Measurements from ENCODE around the gene PANX1.
A peak's percentile ranks its signal among the peaks of the same experiment; 100 is the strongest.
"Not testable (repeated sequence)": the region's sequence is repeated elsewhere in the genome, so short reads cannot be mapped to it uniquely, and the experiment has no call there.

Gene PANX1, protein sequence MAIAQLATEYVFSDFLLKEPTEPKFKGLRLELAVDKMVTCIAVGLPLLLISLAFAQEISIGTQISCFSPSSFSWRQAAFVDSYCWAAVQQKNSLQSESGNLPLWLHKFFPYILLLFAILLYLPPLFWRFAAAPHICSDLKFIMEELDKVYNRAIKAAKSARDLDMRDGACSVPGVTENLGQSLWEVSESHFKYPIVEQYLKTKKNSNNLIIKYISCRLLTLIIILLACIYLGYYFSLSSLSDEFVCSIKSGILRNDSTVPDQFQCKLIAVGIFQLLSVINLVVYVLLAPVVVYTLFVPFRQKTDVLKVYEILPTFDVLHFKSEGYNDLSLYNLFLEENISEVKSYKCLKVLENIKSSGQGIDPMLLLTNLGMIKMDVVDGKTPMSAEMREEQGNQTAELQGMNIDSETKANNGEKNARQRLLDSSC

DNA sequence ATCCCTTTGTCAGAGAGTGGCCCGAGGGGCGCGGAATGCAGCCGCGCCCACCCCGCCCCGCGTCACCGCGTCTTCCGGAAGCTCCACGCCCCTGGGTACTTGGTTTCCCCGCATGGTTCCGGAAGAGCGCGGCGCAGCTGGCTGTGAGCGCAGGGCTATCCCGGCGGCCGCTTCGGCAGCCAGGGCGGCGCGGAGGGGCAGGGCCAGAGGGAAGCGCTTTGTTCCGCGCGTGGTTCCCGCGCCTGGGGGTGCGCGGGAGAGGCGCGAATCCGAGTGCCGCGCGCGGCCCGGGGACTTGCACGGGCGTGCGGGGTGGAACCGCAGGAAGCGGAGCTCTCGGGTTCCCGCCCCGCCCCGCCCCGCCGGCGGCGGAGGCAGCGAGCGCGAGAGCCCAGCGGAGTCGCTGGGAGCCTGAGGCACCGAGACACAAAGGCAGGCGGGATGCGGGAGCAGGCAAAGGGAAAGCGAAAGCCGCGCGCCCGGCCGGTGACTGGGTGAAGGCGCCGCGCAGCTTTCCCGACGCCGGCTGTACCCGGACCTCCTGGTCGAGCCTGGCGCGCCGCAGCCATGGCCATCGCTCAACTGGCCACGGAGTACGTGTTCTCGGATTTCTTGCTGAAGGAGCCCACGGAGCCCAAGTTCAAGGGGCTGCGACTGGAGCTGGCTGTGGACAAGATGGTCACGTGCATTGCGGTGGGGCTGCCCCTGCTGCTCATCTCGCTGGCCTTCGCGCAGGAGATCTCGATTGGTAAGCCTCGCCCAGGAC is at the start of gene PANX1:
Gene PANX1 (plus strand): TSS at position 96 of the 766 bp plus-strand sequence. CDS start 472 bp downstream, at position 568.
- DNase-seq: peak; percentile 71

DNA sequence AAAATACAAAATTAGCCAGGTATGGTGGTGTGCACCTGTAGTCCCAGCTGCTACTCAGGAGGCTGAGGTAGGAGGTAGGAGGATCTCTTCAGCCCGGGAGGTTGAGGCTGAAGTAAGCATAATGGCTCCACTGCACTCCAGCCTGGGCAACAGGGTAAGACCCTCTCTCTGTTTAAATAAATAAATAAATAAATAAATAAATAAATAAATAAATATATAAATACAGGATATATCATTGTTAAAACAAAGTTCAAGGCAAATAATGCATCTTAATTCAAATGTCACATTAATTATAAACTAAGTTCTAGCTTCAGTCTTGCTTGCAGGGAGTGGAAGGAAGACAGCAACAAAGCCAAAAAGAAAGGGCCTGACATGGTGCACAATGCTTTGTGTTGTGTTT is 44.5 kb upstream of the PANX1 start:
- DNase-seq: no peak

DNA sequence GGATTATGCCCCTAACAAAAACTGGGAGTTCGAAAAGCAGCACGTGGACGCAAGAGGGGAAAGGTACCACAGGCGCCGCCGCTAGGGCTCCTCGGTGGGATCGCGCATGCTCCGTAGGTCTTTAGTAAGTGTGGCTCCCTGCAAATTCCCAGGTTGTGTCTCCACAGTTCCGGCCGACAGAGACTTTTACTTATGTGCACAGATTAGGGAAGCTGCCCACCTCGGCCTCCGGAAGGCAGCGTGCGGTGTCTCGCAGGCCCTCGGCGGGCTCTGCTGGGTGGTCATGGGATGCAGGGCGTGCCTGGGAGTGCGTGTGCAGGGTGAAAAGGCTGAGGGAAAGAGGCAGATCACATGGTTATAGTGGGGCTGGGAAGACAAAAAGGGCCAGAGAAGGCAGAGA is 39.7 kb upstream of the PANX1 start:
- no peak for DNase-seq

DNA sequence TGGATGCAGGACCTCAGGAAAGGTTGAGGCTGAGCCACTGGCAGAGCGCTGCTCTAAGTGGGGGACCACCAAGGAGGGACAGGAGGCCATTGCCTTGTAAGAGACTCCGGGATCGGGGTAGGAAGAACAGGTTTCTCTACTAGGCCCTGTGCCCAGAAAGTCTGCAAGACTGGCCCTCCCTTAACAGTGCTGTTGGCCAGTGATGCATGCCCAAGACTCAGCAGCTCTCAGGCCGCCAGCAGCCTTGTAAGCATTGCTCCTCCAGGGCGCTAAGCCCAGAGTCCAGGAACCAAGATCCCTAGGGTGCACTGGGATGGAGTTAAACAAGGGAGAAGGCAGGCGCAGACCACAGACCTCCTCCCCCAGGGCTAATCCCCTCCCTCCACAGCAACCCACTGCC is 39.3 kb upstream of the PANX1 start:
- no peak for DNase-seq

DNA sequence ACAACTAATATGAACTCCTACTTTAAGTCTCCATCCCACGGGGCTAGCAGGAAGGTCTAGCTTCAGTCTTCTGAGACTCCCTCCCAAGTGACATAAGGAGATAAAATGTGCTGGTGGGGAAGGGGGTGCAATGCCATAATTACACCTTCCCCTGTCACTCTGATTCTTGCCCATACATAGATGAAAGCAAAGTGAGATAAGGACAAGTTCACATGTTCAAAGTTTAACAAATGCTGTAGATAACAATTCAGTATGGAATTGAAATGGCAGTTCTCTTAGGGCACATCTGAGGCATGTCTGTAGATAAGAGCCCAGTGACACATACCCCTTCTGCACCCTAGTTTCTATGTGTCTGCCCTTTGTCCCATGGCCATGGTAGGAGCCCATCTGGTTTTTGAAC is 38.2 kb upstream of the PANX1 start:
- DNase-seq: no peak

DNA sequence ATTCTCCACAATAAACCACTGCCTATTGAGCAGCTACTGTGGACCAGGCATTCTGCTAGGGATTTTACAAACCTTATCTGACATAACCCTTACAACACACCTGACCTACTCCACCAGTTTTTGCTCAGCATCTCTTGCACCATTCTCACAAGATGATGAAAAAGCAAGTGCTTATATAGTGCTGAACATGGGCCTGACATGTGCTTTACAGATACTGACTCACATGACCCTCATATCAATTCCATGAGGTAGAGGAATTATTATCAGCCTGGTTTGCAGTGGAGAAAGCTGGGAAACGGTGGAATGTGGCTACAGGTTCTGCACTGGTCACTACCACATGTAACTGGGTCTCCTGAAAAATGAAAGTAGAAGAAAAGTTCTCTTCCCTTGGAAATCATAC is 37.5 kb upstream of the PANX1 start:
- DNase-seq: no peak

DNA sequence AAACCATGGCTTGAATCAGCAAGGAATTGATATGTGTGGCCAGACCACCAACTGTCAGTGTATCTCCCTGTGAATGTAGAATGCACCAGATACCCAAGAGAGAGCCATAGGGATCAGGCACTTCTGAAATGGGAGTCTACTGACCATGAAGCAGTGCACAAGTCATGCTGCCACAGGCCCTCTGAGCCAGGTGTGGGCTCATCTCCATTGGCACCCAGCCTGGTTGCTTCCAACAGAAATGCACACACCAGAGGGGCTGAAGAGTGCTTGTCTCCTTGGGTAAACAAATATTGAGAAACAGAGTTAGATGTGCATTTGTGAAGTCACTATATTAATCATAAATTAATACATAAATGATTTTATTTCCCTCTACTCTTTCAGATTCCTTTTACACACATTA is 28.4 kb upstream of the PANX1 start:
- peak; percentile 94 for DNase-seq

DNA sequence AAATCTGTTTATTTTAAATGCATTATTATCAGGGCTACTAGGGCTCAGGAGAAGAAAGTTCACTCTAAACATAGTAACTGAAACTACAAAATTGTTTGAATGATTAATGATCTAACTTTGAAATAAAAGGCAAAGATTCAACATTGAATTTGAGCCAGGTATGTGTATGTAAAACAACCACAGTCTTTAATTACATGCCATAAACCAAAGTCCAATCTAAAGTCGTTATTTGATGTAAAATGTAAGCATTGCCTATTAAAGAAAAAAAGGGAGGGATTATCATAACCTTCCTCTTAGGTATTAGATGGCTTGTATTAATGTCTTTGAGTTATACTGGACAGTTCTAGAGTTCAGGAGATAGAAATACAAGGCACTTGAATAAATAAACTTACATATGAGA is 25.2 kb upstream of the PANX1 start:
- DNase-seq: no peak

DNA sequence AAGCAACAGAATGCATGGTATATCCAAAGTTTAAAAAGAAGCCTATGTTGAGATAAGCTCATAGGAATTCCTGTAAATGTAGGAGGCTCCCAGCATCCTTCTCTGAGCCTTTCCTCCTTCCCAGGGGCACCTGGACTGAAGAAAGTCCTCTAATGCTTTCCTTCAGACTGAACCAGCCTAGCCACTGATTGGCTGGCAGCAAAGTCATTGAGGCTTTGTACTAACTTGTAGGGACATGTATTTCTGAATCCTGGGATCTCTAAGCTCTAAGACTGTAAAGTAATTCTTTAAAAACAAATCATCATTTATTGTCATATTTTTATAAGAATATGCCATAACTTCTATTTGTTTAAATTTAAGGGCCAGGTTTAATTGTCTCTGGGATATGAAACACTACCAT is 23.9 kb upstream of the PANX1 start:
- DNase-seq: no peak

DNA sequence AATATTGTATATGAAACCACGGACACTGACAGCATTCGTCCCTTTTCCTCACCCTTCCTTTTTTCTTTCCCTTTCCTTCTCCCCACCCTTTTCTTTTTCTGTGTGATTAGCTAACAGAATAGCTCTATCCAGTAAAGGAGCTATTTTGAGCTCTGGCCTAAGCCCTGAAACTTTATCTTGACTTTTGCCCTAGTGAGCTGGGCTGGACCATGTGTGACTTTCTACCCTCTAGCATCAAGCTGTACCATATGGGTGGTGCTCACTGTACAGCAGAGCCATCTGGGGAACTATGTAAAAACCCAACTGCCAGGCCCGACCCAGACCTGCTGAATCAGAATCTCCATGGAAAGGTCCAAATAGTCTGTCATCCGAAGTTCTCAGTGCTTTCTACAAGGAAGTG is 21.9 kb upstream of the PANX1 start:
- no peak for DNase-seq

DNA sequence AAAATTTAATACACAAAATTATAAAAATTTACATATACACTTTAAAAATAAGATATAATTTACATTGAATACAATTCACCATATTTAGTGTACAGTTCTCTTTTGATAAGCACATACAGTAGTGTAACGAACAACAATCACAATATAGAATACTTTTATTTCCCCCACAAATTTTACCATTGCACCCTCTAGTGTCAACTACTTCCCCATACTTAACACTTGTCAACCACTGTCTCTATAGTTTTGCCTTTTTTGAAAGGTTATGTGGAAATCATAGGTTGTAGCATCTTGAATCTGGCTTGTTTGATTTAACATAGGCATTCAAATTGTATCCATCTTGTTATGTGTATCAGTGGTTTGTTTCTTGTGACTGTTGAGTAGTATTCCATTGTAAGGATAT is 21.3 kb upstream of the PANX1 start:
- no peak for DNase-seq

DNA sequence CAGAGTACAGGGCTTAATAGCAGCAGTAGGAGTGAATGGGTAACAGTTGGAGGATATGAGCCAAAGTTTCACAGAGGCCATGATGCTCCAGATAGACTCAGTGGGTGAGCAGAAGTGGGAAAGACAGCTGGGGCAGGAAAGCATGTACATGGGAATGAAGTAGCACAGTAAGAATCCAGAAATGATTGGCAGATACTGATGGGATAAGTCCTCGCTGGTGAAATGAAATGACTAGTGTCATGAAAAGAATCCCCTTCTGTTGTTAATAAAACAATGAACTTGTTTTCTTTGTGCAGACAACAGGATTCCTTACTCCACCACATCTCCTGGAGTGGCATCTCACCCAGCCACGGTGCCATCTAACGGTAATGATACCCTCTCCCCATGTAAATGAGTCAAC is 17.4 kb upstream of the PANX1 start:
- DNase-seq: no peak

DNA sequence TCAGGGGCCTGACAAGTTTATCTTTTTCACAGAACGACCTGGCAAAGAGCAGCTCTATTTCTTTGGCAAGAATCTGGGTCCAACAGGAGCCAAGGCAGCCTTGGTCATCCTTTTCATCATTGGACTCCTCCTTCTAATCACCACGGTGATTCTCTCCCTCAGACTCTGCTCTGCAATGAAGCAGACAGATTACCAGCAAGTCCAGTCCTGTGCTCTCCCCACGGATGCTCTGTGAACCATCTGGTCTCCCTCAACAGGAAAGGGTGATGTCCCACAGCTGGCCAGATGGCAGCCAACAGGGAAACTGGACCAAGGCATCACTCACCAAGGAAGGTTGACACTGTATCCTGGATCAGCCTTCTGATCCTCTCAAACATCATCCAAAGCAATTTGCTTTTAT is 17.0 kb upstream of the PANX1 start:
- DNase-seq: no peak

DNA sequence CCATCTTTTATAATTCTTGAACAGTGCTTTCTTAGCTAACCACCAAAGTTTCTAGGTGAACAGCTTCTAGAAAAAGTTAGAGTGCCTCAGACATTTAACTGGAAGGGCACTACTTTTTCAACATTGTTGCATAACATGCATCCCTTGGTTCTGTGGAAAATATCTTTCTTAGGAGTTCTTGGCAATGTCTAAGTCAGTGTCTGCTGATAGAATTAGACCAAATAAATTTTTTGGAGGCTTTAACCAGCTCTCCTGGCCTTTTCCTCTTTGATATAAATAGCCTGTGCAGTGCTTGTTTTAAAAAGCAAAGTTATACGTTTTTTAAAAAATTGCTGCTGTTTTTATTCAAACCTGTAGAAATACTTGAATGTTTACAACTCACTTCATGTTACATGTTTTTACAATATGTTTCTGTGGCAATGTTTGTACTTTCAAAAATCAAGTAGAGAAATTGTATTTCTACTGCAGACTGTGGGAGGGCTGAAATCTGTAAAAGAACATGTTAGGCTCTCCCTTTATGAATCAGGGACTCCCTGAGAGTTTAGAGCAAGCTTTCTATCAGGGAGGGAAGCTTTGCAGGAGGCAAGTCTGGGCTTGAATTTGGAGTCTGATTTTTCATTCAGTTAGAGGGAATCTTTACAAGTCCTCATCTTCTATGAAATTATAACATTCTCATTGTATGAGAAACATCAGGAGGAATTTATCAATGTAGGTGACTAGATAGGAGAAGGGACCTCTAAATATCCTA is 16.3 kb upstream of the PANX1 start:
- DNase-seq: no peak

DNA sequence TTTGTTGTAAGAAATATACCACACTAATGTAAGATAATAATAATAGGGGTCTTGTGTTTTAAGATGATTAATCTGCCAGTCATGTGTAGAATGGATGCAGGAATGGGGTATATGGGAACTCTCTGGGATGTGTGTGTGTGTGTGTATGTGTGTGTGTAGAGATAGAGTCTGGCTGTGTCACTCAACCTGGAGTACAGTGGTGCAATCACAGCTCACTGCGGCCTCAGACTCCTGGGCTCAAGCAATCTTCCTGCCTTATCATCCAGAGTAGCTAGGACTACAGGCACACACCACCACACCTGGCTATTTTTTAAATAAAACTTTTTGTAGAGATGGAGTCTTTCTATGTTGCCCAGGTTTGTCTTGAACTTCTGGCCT is 11.5 kb upstream of the PANX1 start:
- no peak for DNase-seq

DNA sequence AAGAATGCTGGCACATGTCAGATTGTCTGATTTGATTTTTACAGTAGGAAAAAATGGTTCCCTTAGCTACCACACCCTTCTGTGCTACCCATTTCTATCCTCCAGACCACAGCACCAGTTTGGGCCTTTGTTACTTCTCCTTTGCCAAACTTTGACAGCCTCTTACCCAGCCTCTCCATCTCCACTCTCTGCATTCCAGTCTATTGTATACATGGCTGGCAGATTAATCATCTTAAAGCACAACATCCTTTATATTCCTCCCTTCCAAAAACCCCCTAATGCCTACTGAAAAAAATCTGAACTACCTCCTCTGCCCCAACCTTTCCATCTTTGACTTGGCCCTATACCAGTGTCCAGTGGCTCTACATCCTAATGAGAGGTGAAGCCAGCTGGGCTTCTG is 10.8 kb upstream of the PANX1 start:
- no peak for DNase-seq

DNA sequence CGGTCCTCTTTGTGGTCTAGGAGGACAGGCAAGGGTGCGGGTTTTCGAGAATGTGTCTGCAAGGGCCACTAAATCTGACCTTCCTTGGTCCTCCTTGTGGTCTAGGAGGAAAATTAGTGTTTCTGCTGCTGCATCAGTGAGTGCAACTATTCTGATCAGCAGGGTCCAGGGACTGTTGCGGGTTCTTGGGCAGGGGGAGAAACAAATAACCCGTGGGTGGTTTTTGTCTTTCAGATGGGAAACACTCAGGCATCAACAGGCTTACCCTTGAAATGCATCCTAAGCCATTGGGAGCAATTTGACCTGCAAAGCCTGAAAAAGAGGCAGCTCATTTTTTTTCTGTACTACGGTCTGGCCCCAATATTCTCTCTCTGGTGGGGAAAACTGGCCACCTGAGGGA is 9.0 kb upstream of the PANX1 start:
- not testable (repeated sequence) for DNase-seq

DNA sequence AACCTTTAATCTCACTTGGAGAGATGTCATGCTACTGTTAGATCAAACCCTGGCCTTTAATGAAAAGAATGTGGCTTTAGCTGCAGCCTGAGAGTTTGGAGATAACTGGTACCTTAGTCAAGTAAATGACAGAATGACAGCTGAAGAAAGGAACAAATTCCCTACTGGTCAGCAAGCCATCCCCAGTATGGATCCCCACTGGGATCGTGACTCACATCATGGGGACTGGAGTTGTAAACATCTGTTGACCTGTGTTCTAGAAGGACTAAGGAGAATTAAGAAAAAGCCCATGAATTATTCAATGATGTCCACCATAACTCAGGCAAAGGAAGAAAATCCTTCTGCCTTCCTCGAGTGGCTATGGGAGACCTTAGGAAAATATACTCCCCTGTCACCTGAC is 8.1 kb upstream of the PANX1 start:
- DNase-seq: not testable (repeated sequence)

DNA sequence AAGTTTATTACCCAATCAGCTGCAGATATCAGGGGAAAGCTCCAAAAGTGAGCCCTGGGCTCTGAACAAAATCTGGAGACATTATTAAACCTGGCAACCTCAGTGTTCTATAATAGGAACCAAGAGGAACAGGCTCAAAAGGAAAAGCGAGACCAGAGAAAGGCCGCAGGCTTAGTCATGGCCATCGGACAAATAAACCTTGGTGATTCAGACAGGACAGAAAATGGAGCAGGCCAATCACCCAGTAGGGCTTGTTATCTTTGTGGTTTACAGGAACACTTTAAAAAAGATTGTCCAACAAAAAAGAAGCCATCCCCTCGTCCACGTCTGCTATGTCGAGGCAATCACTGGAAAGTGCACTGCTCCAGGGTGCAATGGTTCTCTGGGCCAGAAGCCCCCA is 7.7 kb upstream of the PANX1 start:
- DNase-seq: no peak

DNA sequence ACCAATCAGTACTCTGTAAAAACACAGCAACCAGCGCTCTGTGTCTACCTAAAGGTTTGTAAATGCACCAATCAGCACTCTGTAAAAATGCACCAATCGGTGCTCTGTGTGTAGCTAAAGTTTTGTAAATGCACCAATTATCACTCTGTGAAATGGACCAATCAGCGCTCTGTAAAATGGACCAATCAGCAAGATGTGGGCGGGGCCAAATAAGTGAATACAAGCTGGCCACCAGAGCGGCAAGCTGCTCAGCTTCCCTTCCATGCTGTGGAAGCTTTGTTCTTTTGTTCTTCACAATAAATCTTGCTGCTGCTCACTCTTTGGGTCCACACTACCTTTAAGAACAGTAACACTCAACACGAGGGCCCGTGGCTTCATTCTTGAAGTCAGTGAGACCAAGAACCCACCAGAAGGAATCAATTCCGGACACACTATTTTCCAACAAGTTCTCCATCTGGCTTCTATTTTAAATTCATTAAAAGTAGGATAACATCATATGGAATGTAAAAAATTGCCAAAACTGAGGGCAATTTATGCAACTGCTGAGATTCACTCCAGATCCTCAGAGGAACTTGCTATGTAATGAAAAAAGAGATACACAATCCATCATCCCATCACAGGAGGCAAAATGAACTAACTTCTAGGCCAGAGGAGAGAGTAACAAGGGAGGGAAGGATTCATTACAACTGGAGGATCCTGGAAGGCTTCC is 3.1 kb upstream of the PANX1 start:
- DNase-seq: no peak

DNA sequence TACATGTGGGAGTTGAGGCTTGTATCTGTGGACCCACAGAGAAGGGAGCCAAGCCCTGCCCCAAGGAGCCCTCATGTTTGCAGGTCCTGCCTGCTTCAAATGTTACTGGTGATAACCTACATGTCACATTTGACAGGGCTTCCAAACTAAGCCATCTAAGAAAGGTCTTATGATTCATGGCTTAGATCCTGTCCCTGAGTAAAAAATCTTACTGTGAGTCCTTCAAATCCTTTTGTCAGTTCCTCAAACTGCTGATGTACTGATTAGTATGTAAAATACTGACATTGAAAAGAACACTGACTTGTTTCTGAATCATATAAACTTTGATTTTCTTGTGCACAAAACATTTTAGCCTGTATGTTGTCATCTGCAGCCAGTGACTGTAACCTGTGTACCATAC is 1.0 kb upstream of the PANX1 start:
- DNase-seq: no peak

DNA sequence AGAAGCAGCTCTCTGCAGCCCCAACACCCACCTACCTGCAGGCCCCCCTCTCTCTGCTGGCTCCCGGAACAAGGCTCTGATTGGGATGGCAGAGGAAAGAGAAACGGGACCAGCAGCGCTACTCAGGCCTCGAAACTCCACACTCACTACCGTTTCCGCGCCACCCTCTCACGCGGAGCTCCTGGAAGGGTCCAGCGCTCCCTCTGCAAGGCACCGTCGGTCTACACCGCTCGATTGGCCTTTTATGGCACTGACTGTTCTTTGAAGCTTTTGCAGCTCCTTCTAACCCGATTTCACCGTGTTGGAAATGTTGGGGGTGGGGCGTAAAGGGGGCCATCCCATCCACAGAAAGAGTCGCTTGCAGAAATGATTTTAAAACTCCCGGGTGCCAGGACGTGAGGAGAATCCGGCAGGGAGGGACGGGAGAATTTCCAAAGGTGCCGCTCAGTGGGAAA is 323 bp upstream of the PANX1 start:
- peak; percentile 61 for DNase-seq

All from NCI-H2029 (cell line).